Activated CD8-positive, alpha-beta memory T cell treated with anti-CD3 and anti-CD28 coated beads for 36 hours (primary cell): Measurements from ENCODE around the gene SSX3. TPM values are rescaled to one million over a fixed set of nuclear protein-coding genes. Genes with fewer than 3 reads are reported as not detected.
"Not testable (repeated sequence)": the region's sequence is repeated elsewhere in the genome, so short reads cannot be mapped to it uniquely, and the experiment has no call there.

Source experiments
- CTCF ChIA-PET: fragments of 350-600 bp; sonication (Branson Sonifier 250); formaldehyde crosslinking; loops from one replicate; lab custom pipeline; 2021; ENCODE audit warnings: antibody characterized with exemption; lab: Charles Lee
- POLR2A ChIA-PET: fragments of 350-600 bp; sonication (Branson Sonifier 250); formaldehyde crosslinking; loops from one replicate; lab custom pipeline; 2021; ENCODE audit warnings: antibody characterized with exemption; lab: Charles Lee
- total RNA-seq, 2 experiments: library from RNA; stranded (reverse); gene quantifications; one replicate each; pipeline ENCODE4 v1.2.3, GENCODE V29; 2021

Gene SSX3, protein sequence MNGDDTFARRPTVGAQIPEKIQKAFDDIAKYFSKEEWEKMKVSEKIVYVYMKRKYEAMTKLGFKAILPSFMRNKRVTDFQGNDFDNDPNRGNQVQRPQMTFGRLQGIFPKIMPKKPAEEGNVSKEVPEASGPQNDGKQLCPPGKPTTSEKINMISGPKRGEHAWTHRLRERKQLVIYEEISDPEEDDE
- not detected for total RNA-seq

DNA sequence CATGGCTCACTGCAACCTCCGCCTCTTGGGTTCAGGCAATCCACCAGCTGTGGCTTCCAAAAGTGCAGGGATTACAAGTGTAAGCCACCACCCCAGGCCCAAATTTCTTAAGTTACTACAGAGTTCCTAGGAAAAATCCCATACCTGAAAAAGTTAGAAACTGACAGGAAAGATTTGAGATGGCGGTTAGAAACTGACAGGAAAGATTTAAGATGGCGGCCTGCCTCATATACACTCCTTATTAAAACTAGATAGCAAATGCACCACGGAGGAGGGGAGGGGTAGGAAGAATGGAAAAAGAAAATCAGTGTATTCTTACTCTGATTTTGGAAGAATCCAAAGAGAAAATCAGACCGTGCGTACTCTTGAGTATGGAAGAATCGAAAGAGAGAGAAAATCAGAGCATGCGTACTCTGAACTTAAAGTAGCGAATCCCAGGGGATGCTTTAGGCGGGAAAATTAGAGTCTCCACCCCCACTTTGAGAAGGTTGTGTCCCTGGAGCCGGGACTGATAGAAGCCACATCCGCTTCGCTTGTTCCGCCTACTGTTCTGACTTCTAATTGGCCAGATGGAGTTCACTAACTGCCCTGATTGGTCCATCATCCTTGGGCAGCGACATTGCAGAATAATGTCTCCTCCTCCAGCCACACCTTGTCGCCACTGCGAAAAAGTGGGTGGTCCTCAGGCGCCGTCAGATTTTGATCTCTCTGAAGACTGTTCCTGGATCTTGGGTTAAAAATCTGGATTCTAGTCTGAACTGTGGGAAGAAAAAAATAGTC is at the start of gene SSX3:
TSS of gene SSX3 (minus strand) at position 389 of the 780 bp plus-strand sequence. CDS start 1,454 bp downstream, outside the sequence.
- POLR2A ChIA-PET, result not testable (repeated sequence)

DNA sequence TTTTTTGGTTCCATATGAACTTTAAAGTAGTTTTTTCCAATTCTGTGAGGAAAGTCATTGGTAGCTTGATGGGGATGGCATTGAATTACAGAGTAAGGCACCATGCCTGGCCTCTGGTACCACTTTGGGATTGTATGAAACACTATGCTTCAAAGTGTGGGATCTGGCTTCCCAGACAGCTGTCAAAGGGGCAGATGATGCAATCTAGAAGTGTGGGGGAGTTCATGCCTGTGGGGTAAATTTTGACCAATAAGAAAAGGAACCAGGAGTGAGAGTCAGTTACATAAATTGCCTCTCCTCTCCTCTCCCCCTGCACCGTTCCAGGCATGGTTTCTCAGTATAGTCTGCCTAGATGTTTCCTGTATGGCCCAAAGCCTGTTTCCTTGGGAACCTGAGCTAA is 41.3 kb upstream of the SSX3 start:
- CTCF ChIA-PET, POLR2A ChIA-PET: not testable (repeated sequence)

More for the DNA sequence above, at the start of gene SSX3:
- CTCF ChIA-PET, result interaction anchor here (0.6 kb wide), 1 partner anchor 135 kb away, joined by 3 read pairs; no protein-coding TSS in a partner anchor

DNA sequence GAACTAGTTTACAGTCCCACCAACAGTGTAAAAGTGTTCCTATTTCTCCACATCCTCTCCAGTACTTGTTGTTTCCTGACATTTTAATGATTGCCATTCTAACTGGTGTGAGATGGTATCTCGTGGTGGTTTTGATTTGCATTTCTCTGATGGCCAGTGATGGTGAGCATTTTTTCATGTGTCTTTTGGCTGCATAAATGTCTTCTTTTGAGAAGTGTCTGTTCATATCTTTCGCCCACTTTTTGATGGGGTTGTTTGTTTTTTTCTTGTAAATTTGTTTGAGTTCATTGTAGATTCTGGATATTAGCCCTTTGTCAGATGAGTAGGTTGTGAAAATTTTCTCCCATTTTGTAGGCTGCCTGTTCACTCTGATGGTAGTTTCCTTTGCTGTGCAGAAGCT is 40.4 kb upstream of the SSX3 start:
- CTCF ChIA-PET, POLR2A ChIA-PET: not testable (repeated sequence)

DNA sequence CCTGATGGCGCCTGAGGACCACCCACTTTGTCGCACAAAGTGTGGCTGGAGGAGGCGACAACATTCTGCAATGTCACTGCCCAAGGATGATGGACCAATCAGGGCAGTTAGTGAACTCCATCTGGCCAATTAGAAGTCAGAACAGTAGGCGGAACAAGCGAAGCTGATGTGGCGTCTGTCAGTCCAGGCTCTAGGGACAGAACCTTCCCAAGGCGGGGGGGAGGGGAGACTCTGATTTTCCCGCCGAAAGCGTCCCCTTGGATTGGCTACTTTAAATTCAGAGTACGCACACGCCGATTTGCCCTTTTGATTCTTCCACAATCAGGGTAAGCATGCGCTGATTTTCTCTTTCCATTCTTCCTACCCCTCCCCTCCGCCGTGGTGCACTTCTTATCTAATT is 26.7 kb upstream of the SSX3 start, which contains the start of gene SSX4:
TSS of gene SSX4 (plus strand) at position 301 of the 400 bp plus-strand sequence. CDS start 515 bp downstream, outside the sequence.
- POLR2A ChIA-PET, CTCF ChIA-PET: not testable (repeated sequence)

DNA sequence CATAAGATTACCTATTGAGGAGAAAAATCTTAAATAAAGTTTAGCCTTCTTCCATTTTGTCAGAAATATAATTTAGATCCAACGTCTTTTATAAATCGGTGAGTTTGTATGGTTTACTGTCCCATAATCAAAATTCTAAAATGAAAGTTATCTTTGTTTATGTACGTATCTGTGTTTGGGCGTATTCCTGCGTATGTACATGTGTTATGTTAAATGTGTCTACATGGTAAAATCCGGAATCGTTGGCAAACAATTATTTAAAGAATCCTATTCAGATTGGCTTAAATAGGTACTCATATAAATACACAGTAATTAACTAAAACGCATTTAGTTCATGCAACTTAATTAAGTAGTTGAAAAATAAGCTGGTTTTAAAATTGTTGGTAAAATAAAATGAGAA is 13.9 kb upstream of the SSX3 start:
- POLR2A ChIA-PET, CTCF ChIA-PET: not testable (repeated sequence)

DNA sequence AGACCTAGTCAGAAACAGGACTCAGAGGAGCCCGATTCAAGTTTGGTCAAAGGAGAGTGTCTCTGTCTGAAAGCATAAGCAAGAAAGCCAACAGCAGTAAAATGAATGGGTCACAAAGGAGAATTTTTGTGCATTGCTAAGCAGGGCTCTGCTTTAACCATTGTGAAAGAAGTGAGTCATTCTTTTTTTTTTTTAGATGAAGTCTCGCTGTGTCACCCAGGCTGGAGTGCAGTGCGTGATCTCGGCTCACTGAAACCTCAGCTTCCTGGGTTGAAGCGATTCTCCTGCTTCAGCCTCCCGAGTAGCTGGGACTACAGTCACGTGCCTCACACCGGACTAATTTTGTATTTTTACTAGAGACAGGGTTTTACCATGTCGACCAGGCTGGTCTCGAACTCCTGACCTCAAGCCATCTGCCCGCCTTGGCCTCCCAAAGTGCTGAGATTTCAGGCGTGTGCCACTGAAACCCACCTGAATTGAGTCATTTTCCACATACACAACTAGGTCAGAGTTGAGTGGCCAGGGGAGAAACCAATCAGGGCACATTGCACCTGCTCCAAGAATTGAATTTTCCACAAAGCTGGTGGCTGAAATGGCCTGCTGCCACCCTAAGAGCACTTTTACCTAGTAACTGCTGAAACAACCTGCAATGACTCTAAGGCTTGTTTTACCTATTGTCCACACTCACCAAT is 11.4 kb upstream of the SSX3 start:
- POLR2A ChIA-PET, CTCF ChIA-PET: not testable (repeated sequence)

DNA sequence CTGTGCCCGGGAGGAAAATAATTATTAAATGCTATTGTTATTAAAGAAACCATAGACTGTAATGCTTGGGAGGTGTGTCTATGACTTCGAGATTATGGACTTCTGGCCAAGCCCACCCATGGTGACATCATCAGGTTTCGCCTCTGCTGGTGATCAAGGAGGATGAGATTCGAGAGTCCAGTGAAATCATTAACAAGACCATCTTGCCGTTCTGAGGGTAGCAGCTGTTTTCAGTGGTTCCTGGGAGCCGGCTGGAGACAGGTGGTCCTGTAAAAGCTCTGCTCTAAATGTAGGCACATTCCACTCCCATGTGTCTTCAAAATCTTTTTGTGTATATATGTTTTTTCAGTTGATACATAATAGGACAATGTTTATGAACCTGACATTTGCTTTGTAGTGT is 2.8 kb upstream of the SSX3 start:
- POLR2A ChIA-PET, CTCF ChIA-PET: not testable (repeated sequence)

DNA sequence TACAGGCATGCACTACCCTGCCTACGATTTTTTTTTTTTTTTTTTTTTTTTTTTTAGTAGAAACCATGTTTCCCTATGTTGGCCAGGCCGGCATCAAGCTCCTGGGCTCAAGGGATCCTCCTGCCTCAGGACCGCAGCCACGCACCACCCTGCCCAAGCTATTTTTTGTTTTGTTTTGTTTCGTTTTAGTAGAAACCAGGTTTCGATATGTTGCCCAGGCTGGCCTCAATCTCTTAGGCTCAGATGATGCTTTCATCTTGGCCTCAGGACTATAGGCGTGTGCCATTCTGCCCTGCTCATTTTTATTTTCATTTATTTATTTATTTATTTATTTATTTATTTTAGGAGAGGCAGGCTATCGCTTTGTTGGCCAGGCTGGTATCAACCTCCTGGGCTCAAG is 1.2 kb upstream of the SSX3 start:
- CTCF ChIA-PET, result no interaction called here
- POLR2A ChIA-PET, result no interaction called here

DNA sequence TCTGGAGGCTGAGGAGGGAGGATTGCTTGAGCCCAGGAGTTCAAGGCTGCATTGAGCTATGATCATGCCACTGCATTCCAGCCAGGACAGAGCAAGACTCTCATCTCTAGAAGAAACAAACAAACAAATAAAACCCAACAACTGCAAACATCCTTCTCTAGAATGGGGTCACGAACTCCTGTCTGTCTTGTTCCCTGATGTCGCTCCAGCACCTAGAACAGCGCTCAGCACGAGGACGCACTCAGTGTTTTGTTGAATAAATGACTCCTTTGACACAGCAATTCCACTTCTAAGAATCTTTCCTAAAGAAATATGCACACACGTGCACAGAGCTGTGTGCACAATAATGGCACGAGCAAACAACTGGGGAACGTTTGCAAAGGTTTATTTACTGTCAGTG is 10.4 kb downstream of the SSX3 start:
- POLR2A ChIA-PET, CTCF ChIA-PET: not testable (repeated sequence)

DNA sequence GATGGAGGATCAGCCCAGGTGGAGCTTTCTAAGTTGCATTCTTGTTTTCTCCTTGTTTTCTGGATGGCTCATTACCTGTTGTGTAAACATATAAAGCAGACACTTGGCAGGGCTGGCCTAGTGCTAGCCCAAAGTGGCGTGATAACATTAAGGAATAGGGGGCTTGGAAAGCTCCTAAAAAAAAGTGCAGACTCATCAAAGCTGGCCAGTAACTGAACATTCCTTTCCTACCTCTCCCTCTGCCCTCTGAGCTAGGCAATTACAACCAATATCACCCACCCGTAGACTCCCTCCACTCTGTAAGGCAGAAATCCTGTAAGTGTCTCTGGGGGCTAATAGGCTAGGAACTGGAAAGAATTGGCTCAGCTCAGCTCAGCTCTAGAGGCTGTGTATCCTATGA is 42.5 kb downstream of the SSX3 start:
- POLR2A ChIA-PET, CTCF ChIA-PET: not testable (repeated sequence)

DNA sequence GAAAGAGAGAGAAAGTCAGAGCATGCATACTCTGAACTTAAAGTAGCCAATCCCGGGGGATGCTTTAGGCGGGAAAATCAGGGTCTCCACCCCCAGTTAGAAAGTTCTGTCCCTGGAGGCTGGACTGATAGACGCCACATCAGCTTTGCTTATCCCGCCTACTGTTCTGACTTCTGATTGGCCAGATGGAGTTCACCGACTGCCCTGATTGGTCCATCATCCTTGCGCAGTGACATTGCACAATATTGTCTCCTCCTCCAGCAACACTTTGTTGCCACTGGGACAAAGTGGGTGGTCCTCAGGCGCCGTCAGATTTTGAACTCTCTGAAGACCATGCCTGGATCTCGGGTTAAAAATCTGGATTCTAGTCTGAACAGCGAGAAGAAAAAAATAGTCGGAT is 50.3 kb downstream of the SSX3 start:
- POLR2A ChIA-PET, result no interaction called here
- CTCF ChIA-PET, result no interaction called here

Other genes with a start within 250 kb of the SSX3 start
- gene SPACA5B, start 226.1 kb downstream of the SSX3 start, total RNA-seq, result not detected
- gene SSX5, start 159.9 kb downstream of the SSX3 start, total RNA-seq, result not detected
- gene SSX1, start 101.3 kb downstream of the SSX3 start, total RNA-seq, result not detected
- not detected for gene SSX4, start 26.8 kb upstream of the SSX3 start, total RNA-seq
- gene SSX4B, start 55.3 kb upstream of the SSX3 start, total RNA-seq, result not detected
- gene SLC38A5, start 113.6 kb upstream of the SSX3 start, total RNA-seq, result 100 to 1,000 TPM; 180 to 191 TPM
- gene FTSJ1, start 119.5 kb upstream of the SSX3 start, total RNA-seq, result 100 to 1,000 TPM; 107 to 109 TPM
- gene PORCN, start 152.3 kb upstream of the SSX3 start, total RNA-seq, result 10 to 100 TPM; 10.3 to 11.6 TPM
- 100 to 1,000 TPM; 168 TPM for gene EBP, start 165.1 kb upstream of the SSX3 start, total RNA-seq
- gene TBC1D25, start 183.0 kb upstream of the SSX3 start, total RNA-seq, result 10 to 100 TPM; 12.0 to 12.3 TPM
- gene RBM3, start 217.8 kb upstream of the SSX3 start, total RNA-seq, result 100 to 1,000 TPM; 216 to 223 TPM
- gene WDR13, start 240.8 kb upstream of the SSX3 start, total RNA-seq, result 10 to 100 TPM; 35.0 to 38.2 TPM